Natural killer cell (primary cell): ENCODE data around the gene NID2. TPM values are rescaled to one million over a fixed set of nuclear protein-coding genes. Genes with fewer than 3 reads are reported as not detected.

Experiments used
- ATAC-seq, 3 donors: fragments of 150-1000 bp in 2 of 3; fragments of 200-7000 bp in 1 of 3; cut with Tn5 transposase; 1 replicate in 1 of 3; 2 replicates in 2 of 3; pipeline ENCODE4 v1.10.0; 2021; ENCODE audit warnings: mild to moderate bottlenecking in 2 of 3, moderate library complexity in 2 of 3
- DNase-seq, 2 donors: peaks; one replicate each; pipeline versions ENCODE4 v3.0.0 to v3.0.0-alpha.2; 2013 to 2021; ENCODE audit warnings: mixed read lengths in 1 of 2
- H3K27ac ChIP-seq: one replicate; pipeline ENCODE4 v1.5.1; 2013; ENCODE audit warnings: mild to moderate bottlenecking, low read length
- H3K27me3 ChIP-seq: one replicate; pipeline ENCODE4 v1.6.1; 2013; ENCODE audit warnings: low read length; ENCODE audit not compliant: control insufficient read depth, insufficient read depth
- H3K36me3 ChIP-seq: one replicate; pipeline ENCODE4 v1.6.1; 2013; ENCODE audit warnings: low read length; ENCODE audit not compliant: control insufficient read depth, insufficient read depth
- H3K4me1 ChIP-seq: one replicate; pipeline ENCODE4 v1.6.1; 2013; ENCODE audit warnings: low read length; ENCODE audit not compliant: control insufficient read depth, insufficient read depth
- H3K4me3 ChIP-seq: one replicate; pipeline ENCODE4 v1.5.1; 2013; ENCODE audit warnings: low read length
- H3K9me3 ChIP-seq: one replicate; pipeline ENCODE4 v1.6.1; 2013; ENCODE audit warnings: low read length; ENCODE audit not compliant: control insufficient read depth, insufficient read depth
- H3K27ac Mint-ChIP-seq, 2 donors: one replicate each; pipeline ENCODE4 v1.8.0; 2022; ENCODE audit warnings: mild to moderate bottlenecking in 2 of 2, mixed read lengths in 2 of 2, moderate library complexity in 1 of 2
- H3K27me3 Mint-ChIP-seq, 2 donors: one replicate each; pipeline ENCODE4 v1.8.0; 2022; ENCODE audit warnings: low read depth in 2 of 2, mixed read lengths in 2 of 2
- H3K36me3 Mint-ChIP-seq: one replicate; pipeline ENCODE4 v1.8.0; 2022; ENCODE audit warnings: mixed read lengths
- H3K4me1 Mint-ChIP-seq, 2 donors: one replicate each; pipeline ENCODE4 v1.8.0; 2022; ENCODE audit warnings: mixed read lengths in 2 of 2
- H3K4me3 Mint-ChIP-seq: one replicate; pipeline ENCODE4 v1.8.0; 2022; ENCODE audit warnings: mild to moderate bottlenecking, moderate library complexity, mixed read lengths
- H3K9me3 Mint-ChIP-seq, 2 donors: one replicate each; pipeline ENCODE4 v1.8.0; 2022; ENCODE audit warnings: mixed read lengths in 2 of 2
- WGBS: methylation state at CpG from one replicate; pipeline ENCODE4 v1.1.7; 2013; ENCODE audit warnings: missing lambda C conversion rate; ENCODE audit not compliant: insufficient coverage; 5-methylcytosine and 5-hydroxymethylcytosine counted together
- intact Hi-C: fragments of 100-400 bp; cut with micrococcal nuclease; formaldehyde crosslinking; loops from one replicate; pipeline ENCODE4 v1.14.2; 2022
- total RNA-seq, 4 donors: library from RNA; stranded (reverse); fragments of 120-200 nt in 1 of 4; gene quantifications; one replicate each; pipeline versions ENCODE4 v1.2.3 to v1.2.4, GENCODE V29; 2013 to 2022
- TF ChIP-seq, protein P1 (sequence below): fragments of 200-600 bp; IDR thresholded peaks from one replicate; pipeline ENCODE4 v1.8.0; 2022; ENCODE audit warnings: antibody characterized with exemption

NID2 gene
- total RNA-seq, 3 donors from 2014 or later (not counting 1 experiment from before 2014, with no cell fraction given): 0.36 to 0.80 (median 0.40) TPM

DNA sequence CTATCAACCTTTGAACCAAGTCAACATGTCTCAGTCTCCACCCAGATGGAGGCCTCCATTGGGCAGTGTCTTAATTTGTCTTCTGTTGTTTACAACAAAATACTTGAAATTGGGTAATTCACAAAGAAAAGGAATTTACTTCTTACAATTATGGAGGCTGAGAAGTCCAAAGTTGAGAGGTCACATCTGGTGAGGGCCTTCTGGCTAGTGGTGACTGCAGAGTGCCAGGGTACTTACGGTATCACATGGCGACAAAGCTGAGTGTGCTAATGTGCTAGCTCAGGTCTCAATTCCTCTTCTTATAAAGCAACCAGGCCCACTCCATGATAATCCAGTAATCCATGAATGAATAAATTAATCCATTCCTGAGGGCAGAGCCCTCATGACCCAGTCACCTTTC is 4.7 kb downstream of the NID2 start:
- Mint-ChIP-seq H3K27me3 (peaks cover 37 to 62% of the 10 kb centered on the region in 2 donors), H3K4me3 (no peak overlapping the region), H3K27ac (no peak overlapping the region), H3K36me3 (no peaks in the 10 kb centered on the region), H3K4me1 (peaks cover 15% of the 10 kb centered on the region in 2 donors), H3K9me3 (no peaks in the 10 kb centered on the region)
- peaks cover 18% of the 10 kb centered on the region for H3K4me1 ChIP-seq
- H3K36me3 ChIP-seq: no peaks in the 10 kb centered on the region
- WGBS: 100% methylated on average over 2 of the region's 2 CpGs
- no peak overlapping the region for H3K27ac ChIP-seq
- TF ChIP-seq, protein P1, sequence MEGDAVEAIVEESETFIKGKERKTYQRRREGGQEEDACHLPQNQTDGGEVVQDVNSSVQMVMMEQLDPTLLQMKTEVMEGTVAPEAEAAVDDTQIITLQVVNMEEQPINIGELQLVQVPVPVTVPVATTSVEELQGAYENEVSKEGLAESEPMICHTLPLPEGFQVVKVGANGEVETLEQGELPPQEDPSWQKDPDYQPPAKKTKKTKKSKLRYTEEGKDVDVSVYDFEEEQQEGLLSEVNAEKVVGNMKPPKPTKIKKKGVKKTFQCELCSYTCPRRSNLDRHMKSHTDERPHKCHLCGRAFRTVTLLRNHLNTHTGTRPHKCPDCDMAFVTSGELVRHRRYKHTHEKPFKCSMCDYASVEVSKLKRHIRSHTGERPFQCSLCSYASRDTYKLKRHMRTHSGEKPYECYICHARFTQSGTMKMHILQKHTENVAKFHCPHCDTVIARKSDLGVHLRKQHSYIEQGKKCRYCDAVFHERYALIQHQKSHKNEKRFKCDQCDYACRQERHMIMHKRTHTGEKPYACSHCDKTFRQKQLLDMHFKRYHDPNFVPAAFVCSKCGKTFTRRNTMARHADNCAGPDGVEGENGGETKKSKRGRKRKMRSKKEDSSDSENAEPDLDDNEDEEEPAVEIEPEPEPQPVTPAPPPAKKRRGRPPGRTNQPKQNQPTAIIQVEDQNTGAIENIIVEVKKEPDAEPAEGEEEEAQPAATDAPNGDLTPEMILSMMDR: no peak
- no peak for DNase-seq
- no peak overlapping the region for H3K4me3 ChIP-seq
- H3K9me3 ChIP-seq: no peaks in the 10 kb centered on the region
- intact Hi-C loops: no loop called here
- no peak for ATAC-seq
- H3K27me3 ChIP-seq: peaks cover 24% of the 10 kb centered on the region

DNA sequence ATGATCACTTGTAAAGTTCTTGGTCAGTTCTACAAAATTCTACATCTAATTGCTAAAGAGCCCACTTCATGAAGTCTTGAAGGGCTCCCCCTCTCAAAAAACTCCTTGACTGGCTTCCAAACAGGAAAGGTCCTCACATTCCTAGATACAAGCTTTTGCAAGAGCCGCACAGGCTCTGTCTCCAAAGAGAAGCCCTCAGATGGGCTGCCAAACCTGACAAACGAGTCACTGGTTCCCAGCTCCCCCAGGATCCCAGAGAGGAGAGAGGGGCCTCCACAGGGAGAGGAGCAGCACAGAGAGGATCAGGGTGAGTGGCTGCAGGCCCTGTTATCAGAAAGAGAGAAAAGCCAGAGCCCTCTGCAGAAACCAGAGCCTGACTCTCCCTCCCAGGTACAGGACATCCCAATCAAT is 5.8 kb downstream of the NID2 start:
- Mint-ChIP-seq H3K27ac (no peak overlapping the region), H3K36me3 (no peaks in the 10 kb centered on the region), H3K4me3 (no peak overlapping the region), H3K9me3 (no peaks in the 10 kb centered on the region), H3K4me1 (peaks cover 7 to 8% of the 10 kb centered on the region in 2 donors), H3K27me3 (peaks cover 32 to 73% of the 10 kb centered on the region in 2 donors)
- 81% methylated on average over 2 of the region's 2 CpGs for WGBS
- no peak overlapping the region for H3K4me3 ChIP-seq
- no peaks in the 10 kb centered on the region for H3K9me3 ChIP-seq
- DNase-seq (no peak), ATAC-seq (no peak)
- intact Hi-C loops: no loop called here
- no peak overlapping the region for H3K27ac ChIP-seq
- TF ChIP-seq, protein P1: no peak
- H3K36me3 ChIP-seq: no peaks in the 10 kb centered on the region
- peaks cover 20% of the 10 kb centered on the region for H3K27me3 ChIP-seq
- peaks cover 7% of the 10 kb centered on the region for H3K4me1 ChIP-seq

DNA sequence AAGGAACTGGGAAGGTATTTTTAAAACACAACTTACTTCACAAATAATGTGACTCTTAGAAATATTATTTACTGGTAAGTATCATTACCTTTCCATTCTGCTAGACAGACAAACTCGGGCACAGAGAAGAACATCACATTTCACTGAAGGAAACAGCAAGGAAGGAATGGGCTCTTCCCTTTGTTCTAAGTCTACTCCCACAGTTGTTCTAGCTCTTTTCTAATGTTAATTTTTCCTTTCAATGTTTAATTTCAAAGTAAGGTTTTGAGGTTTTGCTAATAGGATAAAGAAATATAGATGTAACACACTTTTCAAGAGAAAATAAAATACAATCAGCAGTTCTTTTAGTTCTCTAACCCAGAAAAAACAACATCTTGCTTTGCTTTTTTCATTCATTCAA is 7.0 kb downstream of the NID2 start:
- ATAC-seq: no peak
- no peak overlapping the region for H3K4me3 ChIP-seq
- H3K36me3 ChIP-seq: no peaks in the 10 kb centered on the region
- intact Hi-C loops: no loop called here
- no peak overlapping the region for H3K27ac ChIP-seq
- Mint-ChIP-seq H3K36me3 (no peaks in the 10 kb centered on the region), H3K4me1 (no peaks in the 10 kb centered on the region), H3K4me3 (no peak overlapping the region), H3K27me3 (peaks cover 23 to 63% of the 10 kb centered on the region in 2 donors), H3K27ac (no peak overlapping the region), H3K9me3 (no peaks in the 10 kb centered on the region)
- TF ChIP-seq, protein P1: no peak
- no peak for DNase-seq
- 100% methylated on average over 1 of the region's 1 CpG for WGBS
- no peaks in the 10 kb centered on the region for H3K4me1 ChIP-seq
- H3K9me3 ChIP-seq: no peaks in the 10 kb centered on the region
- H3K27me3 ChIP-seq: peaks cover 8% of the 10 kb centered on the region

DNA sequence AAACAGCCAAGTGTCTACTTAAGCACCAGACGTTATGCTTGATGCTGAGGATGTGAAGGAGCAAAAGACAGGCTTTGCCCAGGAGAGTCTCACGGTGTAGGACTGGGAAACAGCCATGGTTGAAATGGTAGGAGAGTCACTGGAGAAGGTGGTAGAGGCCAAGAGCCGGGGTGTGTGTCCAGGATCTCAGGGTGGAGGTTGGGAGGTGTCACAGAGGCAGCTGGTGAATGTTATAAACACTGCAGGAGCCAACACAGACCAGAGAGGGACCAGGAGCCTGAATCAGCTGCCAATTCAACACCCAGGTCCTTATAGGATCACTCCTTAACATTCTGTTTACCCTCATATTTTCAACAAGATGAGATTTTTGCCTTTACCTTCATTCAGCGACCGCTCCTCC is 7.5 kb downstream of the NID2 start:
- intact Hi-C loops: no loop called here
- Mint-ChIP-seq H3K4me1 (no peaks in the 10 kb centered on the region), H3K4me3 (no peak overlapping the region), H3K27ac (no peak overlapping the region), H3K9me3 (no peaks in the 10 kb centered on the region), H3K27me3 (peaks cover 18 to 58% of the 10 kb centered on the region in 2 donors), H3K36me3 (no peaks in the 10 kb centered on the region)
- Histone ChIP-seq H3K4me3 (no peak overlapping the region), H3K9me3 (no peaks in the 10 kb centered on the region), H3K36me3 (no peaks in the 10 kb centered on the region), H3K4me1 (no peaks in the 10 kb centered on the region), H3K27ac (no peak overlapping the region), H3K27me3 (peaks cover 3% of the 10 kb centered on the region)
- ATAC-seq: no peak
- WGBS: 87% methylated on average over 5 of the region's 5 CpGs
- TF ChIP-seq, protein P1: no peak
- no peak for DNase-seq
